ENCODE results near the gene NETO2. TPM values are rescaled to one million over a fixed set of nuclear protein-coding genes. Genes with fewer than 3 reads are reported as not detected.

Gene NETO2
- total and polyA plus RNA-seq, 2 donors from 2014 or later: 1.4 to 4.8 TPM

DNA sequence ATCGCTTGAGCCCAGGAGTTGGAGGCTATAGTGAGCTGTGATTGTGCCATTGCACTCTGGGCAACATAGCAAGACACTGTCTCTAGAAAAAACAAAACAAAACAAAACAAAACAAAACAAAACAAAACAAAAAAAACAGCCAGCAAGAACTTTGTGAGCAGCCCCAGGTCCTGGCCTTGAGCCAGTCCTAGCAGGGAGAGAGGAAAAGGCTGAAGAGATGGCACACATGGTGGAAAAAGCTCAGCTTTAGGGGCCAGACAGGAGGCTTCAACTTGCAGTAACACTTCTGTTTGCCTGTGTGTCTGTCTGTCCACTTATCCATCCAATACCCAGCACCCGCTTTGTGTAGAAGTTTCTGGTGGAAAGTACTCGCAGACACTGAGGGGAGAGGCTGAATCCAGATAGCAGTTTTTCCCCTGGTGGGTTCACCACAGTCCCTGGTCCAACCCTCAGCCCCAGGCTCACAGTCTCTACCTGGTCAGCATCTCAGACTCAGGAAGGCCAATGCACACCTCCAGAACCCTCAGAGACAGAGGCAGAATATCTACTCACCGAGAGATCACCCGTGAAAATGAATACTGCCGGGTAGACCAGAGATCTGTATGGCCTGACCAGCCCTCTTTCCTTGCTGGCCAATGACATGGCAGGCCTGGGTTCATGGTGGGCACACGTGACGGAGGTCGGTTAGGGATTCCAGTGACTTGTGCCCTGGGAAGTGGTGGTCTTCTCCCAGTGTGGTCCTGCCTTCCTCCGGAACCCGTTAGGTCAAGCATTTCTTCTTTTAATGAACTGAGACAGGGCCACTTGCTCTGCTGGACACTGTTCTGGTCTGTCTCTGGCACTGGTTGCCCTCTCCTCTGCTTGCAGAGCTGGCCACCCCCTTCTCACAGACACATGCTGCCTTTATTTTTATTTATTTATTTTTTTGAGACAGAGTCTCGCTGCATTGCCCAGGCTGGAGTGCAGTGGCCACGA, 90.8 kb downstream of the NETO2 start:
- Histone ChIP-seq H3K4me3 (ENCODE audit: low read length in 3 of 3) (no peak overlapping the region), H3K4me1 (ENCODE audit: control insufficient read depth in 2 of 3, insufficient read depth in 2 of 3, low read depth in 1 of 3, low read length in 3 of 3) (no peaks in the 10 kb centered on the region), H3K9me3 (ENCODE audit: control insufficient read depth in 2 of 3, insufficient read depth in 1 of 3, low read length in 3 of 3) (no peaks in the 10 kb centered on the region), H3K9ac (ENCODE audit: low read length in 3 of 3) (no peak overlapping the region), H3K27me3 (ENCODE audit: control insufficient read depth, insufficient read depth, low read length) (no peaks in the 10 kb centered on the region), H3K27ac (ENCODE audit: low read depth in 2 of 2, low read length in 2 of 2) (no peak overlapping the region), H3K36me3 (ENCODE audit: control insufficient read depth in 2 of 3, insufficient read depth in 3 of 3, low read length in 3 of 3) (no peaks in the 10 kb centered on the region)
- TF ChIP-seq, protein P1, sequence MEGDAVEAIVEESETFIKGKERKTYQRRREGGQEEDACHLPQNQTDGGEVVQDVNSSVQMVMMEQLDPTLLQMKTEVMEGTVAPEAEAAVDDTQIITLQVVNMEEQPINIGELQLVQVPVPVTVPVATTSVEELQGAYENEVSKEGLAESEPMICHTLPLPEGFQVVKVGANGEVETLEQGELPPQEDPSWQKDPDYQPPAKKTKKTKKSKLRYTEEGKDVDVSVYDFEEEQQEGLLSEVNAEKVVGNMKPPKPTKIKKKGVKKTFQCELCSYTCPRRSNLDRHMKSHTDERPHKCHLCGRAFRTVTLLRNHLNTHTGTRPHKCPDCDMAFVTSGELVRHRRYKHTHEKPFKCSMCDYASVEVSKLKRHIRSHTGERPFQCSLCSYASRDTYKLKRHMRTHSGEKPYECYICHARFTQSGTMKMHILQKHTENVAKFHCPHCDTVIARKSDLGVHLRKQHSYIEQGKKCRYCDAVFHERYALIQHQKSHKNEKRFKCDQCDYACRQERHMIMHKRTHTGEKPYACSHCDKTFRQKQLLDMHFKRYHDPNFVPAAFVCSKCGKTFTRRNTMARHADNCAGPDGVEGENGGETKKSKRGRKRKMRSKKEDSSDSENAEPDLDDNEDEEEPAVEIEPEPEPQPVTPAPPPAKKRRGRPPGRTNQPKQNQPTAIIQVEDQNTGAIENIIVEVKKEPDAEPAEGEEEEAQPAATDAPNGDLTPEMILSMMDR (IDR thresholded peaks at IDR 0.05; ENCODE audit: borderline replicate concordance, extremely low read depth, insufficient read depth): no peak
- FAIRE-seq (no peak), DNase-seq (peak in 2 of 5 donors; percentile 8 to 21)
- intact Hi-C loops (cut with DNase I): no loop called here

DNA sequence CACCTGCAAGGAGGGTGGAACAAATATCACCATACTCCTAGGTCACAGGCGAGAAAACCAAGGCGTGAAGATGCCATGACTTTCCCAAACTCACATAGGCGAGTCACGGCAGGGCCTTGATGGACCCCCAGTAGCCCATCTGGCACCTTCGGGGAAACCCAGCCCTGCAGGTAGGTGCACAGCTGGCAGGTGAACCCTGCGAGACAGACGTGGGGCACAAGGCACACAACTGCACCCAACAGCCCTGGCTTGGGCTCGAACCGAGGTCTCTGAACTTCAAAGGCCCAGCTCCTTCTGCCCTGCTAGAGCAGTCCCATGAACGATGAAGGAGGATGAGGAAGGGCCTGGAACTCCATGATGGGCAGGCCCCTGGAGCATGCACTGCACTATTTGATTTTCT, 92.7 kb downstream of the NETO2 start:
- no peak overlapping the region for H3K9ac ChIP-seq (ENCODE audit: low read length in 3 of 3)
- no peak overlapping the region for H3K4me3 ChIP-seq (ENCODE audit: low read length in 3 of 3)
- DNase-seq: peak in 1 of 5 donors; percentile 46
- no peaks in the 10 kb centered on the region for H3K9me3 ChIP-seq (ENCODE audit: control insufficient read depth in 2 of 3, insufficient read depth in 1 of 3, low read length in 3 of 3)
- intact Hi-C loops (cut with DNase I): no loop called here
- TF ChIP-seq, protein P1 (IDR thresholded peaks at IDR 0.05; ENCODE audit: borderline replicate concordance, extremely low read depth, insufficient read depth): no peak
- no peak for FAIRE-seq
- no peaks in the 10 kb centered on the region for H3K4me1 ChIP-seq (ENCODE audit: control insufficient read depth in 2 of 3, insufficient read depth in 2 of 3, low read depth in 1 of 3, low read length in 3 of 3)
- H3K27me3 ChIP-seq (ENCODE audit: control insufficient read depth, insufficient read depth, low read length): no peaks in the 10 kb centered on the region
- no peak overlapping the region for H3K27ac ChIP-seq (ENCODE audit: low read depth in 2 of 2, low read length in 2 of 2)
- H3K36me3 ChIP-seq (ENCODE audit: control insufficient read depth in 2 of 3, insufficient read depth in 3 of 3, low read length in 3 of 3): no peaks in the 10 kb centered on the region

DNA sequence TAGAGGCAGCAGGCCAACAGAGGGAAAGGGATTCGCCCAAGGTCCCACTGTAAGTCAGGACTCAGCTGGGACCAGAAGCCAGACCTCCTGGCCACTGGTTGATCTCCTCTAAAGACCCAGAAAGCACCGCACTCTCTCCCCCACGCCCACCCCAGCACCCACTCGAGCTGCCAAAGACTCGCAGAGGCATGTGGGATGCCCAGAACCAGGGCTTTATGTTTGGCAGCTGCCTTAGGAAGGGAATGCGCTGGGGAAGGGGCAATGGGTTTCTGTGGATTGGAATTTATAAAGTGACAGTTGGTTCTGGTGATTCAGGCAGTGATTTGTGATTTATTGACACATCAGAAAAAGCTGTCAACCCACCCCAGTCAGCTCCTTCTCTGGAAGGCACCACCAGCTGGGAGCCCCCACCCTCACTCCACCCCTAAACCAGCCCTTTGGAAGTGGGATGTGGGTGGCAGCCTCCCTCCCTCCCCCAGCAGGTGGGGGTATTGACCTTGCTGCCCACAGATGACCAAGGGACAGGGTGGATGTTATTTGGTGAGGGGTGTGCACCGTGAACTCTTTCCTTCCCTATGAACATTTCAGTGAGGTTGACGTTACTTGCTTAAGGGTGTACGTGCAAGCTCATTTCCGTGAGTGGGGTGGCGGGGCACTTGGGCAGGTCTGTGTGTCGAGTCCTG, 93.7 kb downstream of the NETO2 start:
- TF ChIP-seq, protein P1 (IDR thresholded peaks at IDR 0.05; ENCODE audit: borderline replicate concordance, extremely low read depth, insufficient read depth): no peak
- intact Hi-C loops (cut with DNase I): no loop called here
- Histone ChIP-seq H3K4me1 (ENCODE audit: control insufficient read depth in 2 of 3, insufficient read depth in 2 of 3, low read depth in 1 of 3, low read length in 3 of 3) (no peaks in the 10 kb centered on the region), H3K36me3 (ENCODE audit: control insufficient read depth in 2 of 3, insufficient read depth in 3 of 3, low read length in 3 of 3) (no peaks in the 10 kb centered on the region), H3K4me3 (ENCODE audit: low read length in 3 of 3) (no peak overlapping the region), H3K27ac (ENCODE audit: low read depth in 2 of 2, low read length in 2 of 2) (no peak overlapping the region), H3K9me3 (ENCODE audit: control insufficient read depth in 2 of 3, insufficient read depth in 1 of 3, low read length in 3 of 3) (no peaks in the 10 kb centered on the region), H3K9ac (ENCODE audit: low read length in 3 of 3) (no peak overlapping the region), H3K27me3 (ENCODE audit: control insufficient read depth, insufficient read depth, low read length) (no peaks in the 10 kb centered on the region)
- DNase-seq: peak in 1 of 5 donors; percentile 53
- no peak for FAIRE-seq
